GM18909 (cell line): Measurements from ENCODE around the gene OSBPL9.
A peak's percentile ranks its signal among the peaks of the same experiment; 100 is the strongest.
"Not testable (repeated sequence)": the region's sequence is repeated elsewhere in the genome, so short reads cannot be mapped to it uniquely, and the experiment has no call there.

ENCODE experiments used
- ATAC-seq: cut with Tn5 transposase; IDR thresholded peaks from one replicate; pipeline ENCODE4 v1.9.1; 2021; ENCODE audit warnings: mild to moderate bottlenecking; ENCODE audit not compliant: unreplicated experiment, poor library complexity

Gene OSBPL9

GRCh38 chr1:51733426-51733774 is 116.5 kb downstream of the OSBPL9 start:
- not testable (repeated sequence) for ATAC-seq

GRCh38 chr1:51733793-51734522 is 117.1 kb downstream of the OSBPL9 start:
- no peak for ATAC-seq

GRCh38 chr1:51734896-51735745 is 118.2 kb downstream of the OSBPL9 start:
- no peak for ATAC-seq

- ATAC-seq: no peak
Observed at GRCh38 chr1:51735746-51736254, 118.9 kb downstream of the OSBPL9 start.

GRCh38 chr1:51736702-51737101 is 119.8 kb downstream of the OSBPL9 start:
- no peak for ATAC-seq

GRCh38 chr1:51738681-51739080 is 121.8 kb downstream of the OSBPL9 start:
- no peak for ATAC-seq

- ATAC-seq: peak; percentile 41
Observed at GRCh38 chr1:51740652-51741051, 123.8 kb downstream of the OSBPL9 start.

GRCh38 chr1:51741121-51741681 is 124.3 kb downstream of the OSBPL9 start:
- ATAC-seq: no peak

GRCh38 chr1:51744506-51745303 is 127.8 kb downstream of the OSBPL9 start:
- no peak for ATAC-seq

GRCh38 chr1:51745304-51745570 is 128.3 kb downstream of the OSBPL9 start:
- no peak for ATAC-seq

GRCh38 chr1:51749151-51749550 is 132.3 kb downstream of the OSBPL9 start:
- no peak for ATAC-seq

- ATAC-seq: no peak
Observed at GRCh38 chr1:51750218-51750617, 133.3 kb downstream of the OSBPL9 start.

GRCh38 chr1:51750729-51751128 is 133.8 kb downstream of the OSBPL9 start:
- ATAC-seq: no peak

GRCh38 chr1:51752073-51752948 is 135.4 kb downstream of the OSBPL9 start:
- ATAC-seq: no peak

GRCh38 chr1:51753969-51754368 is 137.1 kb downstream of the OSBPL9 start:
- no peak for ATAC-seq

- ATAC-seq: no peak
Observed at GRCh38 chr1:51754666-51755065, 137.8 kb downstream of the OSBPL9 start.

GRCh38 chr1:51755437-51755836 is 138.5 kb downstream of the OSBPL9 start:
- ATAC-seq: no peak

GRCh38 chr1:51756290-51756689 is 139.4 kb downstream of the OSBPL9 start:
- ATAC-seq: no peak

GRCh38 chr1:51758310-51758709 is 141.4 kb downstream of the OSBPL9 start:
- ATAC-seq: no peak

GRCh38 chr1:51760872-51761271 is 144.0 kb downstream of the OSBPL9 start:
- no peak for ATAC-seq
